ENCODE data around the gene LBH. TPM values are rescaled to one million over a fixed set of nuclear protein-coding genes. Genes with fewer than 3 reads are reported as not detected.

Gene LBH
- total RNA-seq, 2 experiments from 2014 or later = 3.0 to 3.7 TPM

GRCh38 chr2:30204281-30204680 is 27.1 kb upstream of the LBH start:
- Histone ChIP-seq H2AFZ (ENCODE audit: low read length) (no peak overlapping the region), H3K9me3 (ENCODE audit: low read length) (no peaks in the 10 kb centered on the region), H3K79me2 (ENCODE audit: insufficient read depth, low read depth, low read length) (no peaks in the 10 kb centered on the region), H4K20me1 (ENCODE audit: insufficient read depth, low read length) (no peaks in the 10 kb centered on the region), H3K4me2 (ENCODE audit: low read length) (no peak overlapping the region), H3K4me1 (ENCODE audit: insufficient read depth, low read length, poor library complexity, severe bottlenecking) (peaks cover 13% of the 10 kb centered on the region), H3K27ac (ENCODE audit: low read depth, low read length, poor library complexity, severe bottlenecking) (no peak overlapping the region), H3K36me3 (ENCODE audit: insufficient read depth, low read length) (no peaks in the 10 kb centered on the region), H3K4me3 (ENCODE audit: low read depth, low read length, poor library complexity, severe bottlenecking) (no peak overlapping the region), H3K9me2 (ENCODE audit: insufficient read depth, low read length) (no peaks in the 10 kb centered on the region)
- POLR2A ChIA-PET = interaction anchor here (0.6 to 1.1 kb wide), 5 partner anchors 14 to 241 kb away, joined by 3 to 6 read pairs (median 3); no protein-coding TSS in a partner anchor
- CTCF ChIA-PET (ENCODE audit: unreplicated experiment) = no interaction called here
- TF ChIP-seq, protein P1, sequence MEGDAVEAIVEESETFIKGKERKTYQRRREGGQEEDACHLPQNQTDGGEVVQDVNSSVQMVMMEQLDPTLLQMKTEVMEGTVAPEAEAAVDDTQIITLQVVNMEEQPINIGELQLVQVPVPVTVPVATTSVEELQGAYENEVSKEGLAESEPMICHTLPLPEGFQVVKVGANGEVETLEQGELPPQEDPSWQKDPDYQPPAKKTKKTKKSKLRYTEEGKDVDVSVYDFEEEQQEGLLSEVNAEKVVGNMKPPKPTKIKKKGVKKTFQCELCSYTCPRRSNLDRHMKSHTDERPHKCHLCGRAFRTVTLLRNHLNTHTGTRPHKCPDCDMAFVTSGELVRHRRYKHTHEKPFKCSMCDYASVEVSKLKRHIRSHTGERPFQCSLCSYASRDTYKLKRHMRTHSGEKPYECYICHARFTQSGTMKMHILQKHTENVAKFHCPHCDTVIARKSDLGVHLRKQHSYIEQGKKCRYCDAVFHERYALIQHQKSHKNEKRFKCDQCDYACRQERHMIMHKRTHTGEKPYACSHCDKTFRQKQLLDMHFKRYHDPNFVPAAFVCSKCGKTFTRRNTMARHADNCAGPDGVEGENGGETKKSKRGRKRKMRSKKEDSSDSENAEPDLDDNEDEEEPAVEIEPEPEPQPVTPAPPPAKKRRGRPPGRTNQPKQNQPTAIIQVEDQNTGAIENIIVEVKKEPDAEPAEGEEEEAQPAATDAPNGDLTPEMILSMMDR (conservative IDR thresholded peaks at IDR 0.05; ENCODE audit: low read length) = no peak
- no peak for TF ChIP-seq EZH2phosphoT487 (IDR thresholded peaks at IDR 0.05; ENCODE audit: borderline replicate concordance, low read depth, low read length)
- intact Hi-C loops (cut with micrococcal nuclease; ENCODE audit: unreplicated experiment) = no loop called here
- DNase-seq (ENCODE audit: low spot score) = no peak
- no TSS peak for BruUV-seq (replicated peaks)

GRCh38 chr2:30205456-30205855 is 25.9 kb upstream of the LBH start:
- BruUV-seq (replicated peaks) = no TSS peak
- ChIA-PET CTCF (ENCODE audit: unreplicated experiment) (interaction anchor here (0.9 kb wide), 1 partner anchor 220 kb away, joined by 3 read pairs; no protein-coding TSS in a partner anchor), POLR2A (no interaction called here)
- DNase-seq (ENCODE audit: low spot score) = no peak
- H3K36me3 ChIP-seq (ENCODE audit: insufficient read depth, low read length) = no peaks in the 10 kb centered on the region
- H2AFZ ChIP-seq (ENCODE audit: low read length) = no peak overlapping the region
- no peaks in the 10 kb centered on the region for H3K79me2 ChIP-seq (ENCODE audit: insufficient read depth, low read depth, low read length)
- TF ChIP-seq EZH2phosphoT487 (IDR thresholded peaks at IDR 0.05; ENCODE audit: borderline replicate concordance, low read depth, low read length) = no peak
- TF ChIP-seq, protein P1 (conservative IDR thresholded peaks at IDR 0.05; ENCODE audit: low read length) = no peak
- H3K4me3 ChIP-seq (ENCODE audit: low read depth, low read length, poor library complexity, severe bottlenecking) = no peak overlapping the region
- intact Hi-C loops (cut with micrococcal nuclease; ENCODE audit: unreplicated experiment) = loop anchor here (5.0 kb wide), 2 partner anchors 113 to 242 kb away; partner anchors contain the start of gene LCLAT1
- peaks cover 13% of the 10 kb centered on the region for H3K4me1 ChIP-seq (ENCODE audit: insufficient read depth, low read length, poor library complexity, severe bottlenecking)
- H3K9me3 ChIP-seq (ENCODE audit: low read length) = no peaks in the 10 kb centered on the region
- no peak overlapping the region for H3K4me2 ChIP-seq (ENCODE audit: low read length)
- H3K9me2 ChIP-seq (ENCODE audit: insufficient read depth, low read length) = no peaks in the 10 kb centered on the region
- H4K20me1 ChIP-seq (ENCODE audit: insufficient read depth, low read length) = no peaks in the 10 kb centered on the region
- H3K27ac ChIP-seq (ENCODE audit: low read depth, low read length, poor library complexity, severe bottlenecking) = no peak overlapping the region

All from OCI-LY7 (cell line).